NCI-H510A treated with DMSO at 0.1 percent for 48 hours (cell line): ENCODE results near the gene CPNE4.
A peak's percentile ranks its signal among the peaks of the same experiment; 100 is the strongest.
"Not testable (repeated sequence)": the region's sequence is repeated elsewhere in the genome, so short reads cannot be mapped to it uniquely, and the experiment has no call there.

Experiments
- DNase-seq: peaks from one replicate; lab custom pipeline; 2025; lab: John Stamatoyannopoulos, UW

The CPNE4 gene

DNA sequence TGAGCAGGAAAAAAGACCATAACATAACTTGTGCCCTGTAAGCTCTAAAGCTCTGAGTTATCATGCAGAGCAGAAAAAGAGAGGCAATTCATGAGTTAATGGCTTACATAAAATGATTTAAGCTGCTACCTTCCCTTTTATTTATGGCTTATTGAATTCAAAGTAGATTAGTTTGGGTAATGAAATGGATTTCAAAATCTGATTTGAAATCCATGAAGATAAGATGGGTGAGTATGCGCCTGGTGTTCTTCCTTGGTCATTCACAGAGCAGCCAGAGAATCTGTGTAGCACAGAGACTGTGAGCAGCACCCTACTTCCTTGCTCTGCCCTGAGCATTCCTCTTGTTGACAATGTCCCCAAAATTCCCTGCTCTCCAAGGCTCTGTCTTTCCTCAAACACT lies 495.8 kb downstream of the CPNE4 start:
- DNase-seq: no peak

GRCh38 chr3:131537531-131537930 lies 497.3 kb downstream of the CPNE4 start:
- DNase-seq: no peak

DNA sequence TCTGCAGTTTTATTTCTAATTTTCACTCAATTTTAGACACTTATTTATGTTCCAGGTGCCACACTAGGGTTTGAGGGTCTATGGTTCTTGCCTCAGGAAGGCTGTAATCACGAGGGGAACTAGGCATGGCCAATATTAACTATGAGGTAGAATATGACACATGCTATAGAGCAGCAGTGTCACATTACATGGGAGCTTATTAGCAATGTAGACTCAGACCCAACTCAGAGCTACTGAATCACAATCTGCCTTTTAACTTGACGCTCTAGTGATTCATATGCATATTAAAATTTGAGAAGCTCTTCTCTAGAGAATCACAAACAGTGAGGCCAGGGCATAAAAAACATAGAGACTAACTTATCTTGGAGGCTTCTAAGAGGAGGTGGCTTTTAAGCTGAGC lies 499.2 kb downstream of the CPNE4 start:
- DNase-seq: no peak

GRCh38 chr3:131535131-131535530 lies 499.7 kb downstream of the CPNE4 start:
- no peak for DNase-seq

- DNase-seq: no peak
Measured at GRCh38 chr3:131532645-131533044, 502.2 kb downstream of the CPNE4 start.

DNA sequence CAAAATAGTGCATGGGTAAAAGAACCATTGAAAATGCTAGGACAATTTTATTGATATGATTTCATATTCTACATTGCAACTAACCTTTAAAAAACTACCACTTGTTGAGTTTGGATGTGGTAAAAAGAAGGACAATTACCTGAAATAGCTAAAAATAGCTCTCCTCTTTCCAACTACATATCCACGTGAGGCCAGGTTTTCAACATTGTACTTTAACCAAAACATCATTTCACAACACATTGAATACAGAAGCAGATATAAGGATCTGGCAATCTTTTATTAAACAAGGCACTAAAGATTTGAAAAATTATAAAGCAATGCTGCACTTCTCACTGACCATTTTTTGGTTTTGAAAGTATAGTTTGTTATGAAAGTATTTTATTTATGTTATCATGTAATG lies 504.0 kb downstream of the CPNE4 start:
- DNase-seq: no peak

- no peak for DNase-seq
Measured at GRCh38 chr3:131530388-131530787, 504.4 kb downstream of the CPNE4 start.

DNA sequence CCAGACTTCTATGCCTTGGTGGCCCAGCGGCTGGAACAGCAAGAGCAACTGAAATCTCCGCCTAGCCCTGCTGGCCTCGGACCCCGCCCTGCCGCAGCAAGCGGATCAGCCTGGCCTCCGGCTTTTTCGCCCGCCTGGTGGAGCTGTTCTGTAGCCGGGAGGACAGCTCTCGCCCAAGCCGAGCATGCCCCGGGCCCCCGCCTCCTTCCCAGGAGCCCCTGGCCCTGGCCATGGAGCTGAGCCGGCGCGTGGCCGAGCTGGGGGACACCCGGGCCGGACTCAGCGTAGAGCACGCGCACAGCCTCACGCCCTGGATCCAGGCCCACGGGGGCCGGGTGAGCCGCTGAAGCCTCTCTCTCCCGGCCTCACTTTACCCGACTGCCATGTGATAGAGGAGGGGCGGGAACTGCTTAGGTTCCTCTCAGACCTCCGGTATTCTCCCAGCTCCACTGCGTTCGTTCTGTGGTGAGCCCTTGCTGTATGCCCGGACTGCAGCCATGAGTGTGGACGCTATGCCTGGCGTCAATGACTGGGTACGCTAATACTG lies 507.9 kb downstream of the CPNE4 start:
- DNase-seq: no peak

DNA sequence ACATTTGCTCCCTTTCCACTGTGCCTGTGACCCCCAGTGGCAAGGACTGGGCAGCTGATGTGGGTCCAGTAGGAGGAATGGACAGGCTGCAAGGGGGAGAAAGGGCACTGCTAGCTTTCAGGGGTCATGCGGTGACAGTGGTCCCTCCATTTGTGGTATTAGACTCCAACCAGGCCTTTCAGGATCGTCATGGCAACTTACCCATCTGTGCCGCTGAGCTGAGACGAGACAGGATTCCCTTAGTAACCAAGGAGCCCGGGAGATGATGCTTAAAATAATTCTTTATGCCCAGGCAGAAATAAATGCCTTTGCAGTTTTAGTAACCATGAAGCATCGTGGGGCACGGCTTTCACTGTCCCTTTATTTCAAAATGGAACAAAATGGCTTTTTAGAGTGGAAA lies 516.1 kb downstream of the CPNE4 start:
- DNase-seq: no peak

DNA sequence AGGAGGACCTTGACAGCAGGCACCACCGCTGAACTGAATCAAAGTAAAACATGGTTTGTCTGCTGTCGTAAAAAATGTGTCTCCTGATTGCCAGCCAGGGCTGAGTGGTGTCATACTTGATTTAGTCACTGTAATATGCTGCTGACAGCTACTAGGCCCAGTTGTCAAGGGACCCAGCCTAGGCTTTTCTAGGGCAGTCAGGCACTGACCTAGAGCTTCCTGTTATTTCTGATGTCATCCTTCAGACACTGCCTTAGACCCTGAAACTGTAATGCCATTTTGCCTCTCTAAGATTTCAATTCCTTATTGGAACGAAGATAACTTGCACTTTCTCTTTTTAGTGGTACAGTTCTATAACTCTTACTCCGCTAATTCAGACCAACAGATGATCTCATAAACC lies 529.4 kb downstream of the CPNE4 start:
- DNase-seq: no peak

DNA sequence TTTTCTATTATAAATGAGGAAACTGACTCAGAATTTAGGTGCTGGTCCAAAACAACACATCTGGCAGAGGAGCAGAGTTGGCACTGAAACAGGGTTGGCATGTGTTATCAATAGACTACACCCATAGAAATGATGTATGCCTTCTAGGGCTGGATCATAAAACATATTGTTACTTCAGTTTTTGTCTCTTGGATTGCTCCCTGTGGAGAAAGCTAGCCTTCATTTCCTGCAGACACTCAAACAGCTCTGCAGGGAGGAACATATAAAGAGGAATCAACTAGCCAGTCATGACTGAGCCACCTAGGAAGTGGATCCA lies 531.5 kb downstream of the CPNE4 start:
- DNase-seq: no peak

DNA sequence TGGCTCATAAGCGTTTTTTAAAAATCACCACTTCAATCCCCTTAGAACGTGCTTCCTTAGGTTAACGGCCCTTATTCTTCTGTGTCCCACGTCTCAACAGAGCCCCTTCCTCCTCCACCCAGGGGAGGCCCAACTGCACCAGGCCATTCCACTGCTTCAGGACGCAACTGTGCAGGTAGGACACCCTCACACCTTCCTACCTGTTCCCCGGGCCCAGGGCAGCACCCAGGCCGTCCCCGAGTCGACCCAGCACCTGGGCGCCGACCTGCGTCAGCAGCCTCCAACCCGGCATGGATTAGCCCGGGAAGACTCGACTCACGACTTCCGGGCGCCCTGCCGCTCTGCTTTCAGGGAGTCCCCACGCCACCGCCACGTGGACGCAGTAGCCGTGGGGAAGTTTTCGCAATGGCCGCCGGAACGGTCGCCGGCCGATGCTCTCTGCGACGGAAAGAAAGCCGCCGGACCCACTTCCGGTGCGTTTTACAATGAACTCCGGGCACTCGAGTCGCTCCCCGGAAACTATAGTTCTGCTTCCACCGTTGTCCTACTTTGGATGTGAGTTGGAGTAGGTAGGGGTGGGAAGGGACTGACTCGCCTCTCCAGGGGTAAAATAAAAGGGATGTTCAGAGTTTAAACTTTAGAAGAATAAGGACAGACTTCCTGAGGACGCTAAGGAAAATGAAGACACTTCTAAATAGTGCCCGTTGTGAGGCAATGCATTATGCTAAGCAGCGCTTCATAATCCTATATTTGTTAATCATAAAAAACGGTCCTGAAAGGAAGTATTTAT lies 532.1 kb downstream of the CPNE4 start, which contains the start of gene MRPL3:
Gene MRPL3 (minus strand): TSS at position 442 of the 790 bp plus-strand sequence. CDS start 150 bp downstream, at position 292.
- peak; percentile 73 for DNase-seq

DNA sequence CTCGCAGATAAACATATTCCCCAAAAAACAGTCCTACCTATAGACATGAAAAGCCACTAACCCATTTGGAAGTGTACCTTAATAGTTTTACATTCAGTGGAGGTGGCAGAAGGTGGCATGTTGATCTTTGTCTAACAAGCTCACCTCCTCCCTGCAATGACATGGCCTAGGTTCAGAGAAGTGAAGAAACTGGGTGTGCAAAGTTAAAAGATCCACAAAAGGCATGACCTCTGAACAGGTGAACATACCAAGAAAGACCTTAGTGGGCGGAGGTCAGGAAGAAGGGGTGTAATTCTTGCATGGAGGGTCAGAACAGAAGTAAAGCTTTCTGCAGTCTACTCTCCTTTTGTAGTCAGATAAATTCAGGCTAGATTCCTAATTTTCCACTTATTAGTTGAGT lies 532.9 kb downstream of the CPNE4 start:
- DNase-seq: no peak

DNA sequence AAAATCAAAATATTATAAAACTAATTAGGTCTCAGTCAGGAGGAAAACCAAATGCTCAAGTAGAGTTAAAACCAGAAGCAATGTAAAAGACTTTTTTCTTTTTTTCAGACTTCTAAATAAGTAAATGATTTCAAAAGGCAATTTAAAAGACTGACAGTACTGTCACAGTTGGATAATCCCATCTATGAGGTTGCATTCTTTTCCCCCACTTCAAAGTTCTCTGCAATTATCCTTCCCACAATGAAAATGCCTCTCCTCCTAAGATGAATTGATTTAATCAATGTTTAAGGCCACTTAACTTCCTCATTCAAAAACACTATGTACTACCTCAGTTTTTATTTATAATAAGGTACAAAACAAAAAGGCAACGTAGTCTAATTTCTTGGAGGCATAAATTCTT lies 540.1 kb downstream of the CPNE4 start:
- no peak for DNase-seq

GRCh38 chr3:131491775-131492174 lies 543.0 kb downstream of the CPNE4 start:
- DNase-seq: no peak

GRCh38 chr3:131491084-131491483 lies 543.7 kb downstream of the CPNE4 start:
- no peak for DNase-seq

DNA sequence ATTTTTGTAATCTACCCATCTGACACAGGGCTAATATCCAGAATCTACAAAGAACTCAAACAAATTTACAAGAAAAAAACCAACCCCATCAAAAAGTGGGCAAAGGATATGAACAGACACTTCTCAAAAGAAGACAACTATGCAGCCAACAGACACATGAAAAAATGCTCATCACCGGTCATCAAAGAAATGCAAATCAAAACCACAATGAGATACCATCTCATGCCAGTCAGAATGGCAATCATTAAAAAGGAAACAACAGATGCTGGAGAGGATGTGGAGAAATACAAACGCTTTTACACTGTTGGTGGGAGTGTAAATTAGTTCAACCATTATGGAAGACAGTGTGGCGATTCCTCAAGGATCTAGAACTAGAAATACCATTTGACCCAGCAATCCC lies 548.3 kb downstream of the CPNE4 start:
- not testable (repeated sequence) for DNase-seq

DNA sequence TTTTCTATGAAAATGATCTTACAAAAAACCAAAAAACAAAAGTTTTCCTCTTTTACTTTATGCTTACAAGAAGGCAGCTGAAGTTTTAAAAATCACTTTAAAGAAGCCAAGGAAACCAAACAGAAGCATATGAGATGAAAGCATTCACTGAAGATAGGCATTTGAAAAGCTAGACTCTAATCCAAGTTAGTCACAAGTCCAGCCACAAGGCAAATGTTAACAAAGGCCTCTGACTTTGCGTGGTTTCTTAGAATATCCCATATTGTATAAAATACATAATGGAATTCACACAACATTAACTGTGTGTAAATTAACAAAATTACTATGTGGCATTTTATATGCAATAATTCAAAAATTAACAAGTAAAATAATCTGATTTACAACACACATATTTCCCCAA lies 549.7 kb downstream of the CPNE4 start:
- DNase-seq: no peak

GRCh38 chr3:131484496-131485111 lies 550.2 kb downstream of the CPNE4 start:
- DNase-seq: no peak
